ENCODE results near the gene ASPSCR1.

Gene ASPSCR1

DNA sequence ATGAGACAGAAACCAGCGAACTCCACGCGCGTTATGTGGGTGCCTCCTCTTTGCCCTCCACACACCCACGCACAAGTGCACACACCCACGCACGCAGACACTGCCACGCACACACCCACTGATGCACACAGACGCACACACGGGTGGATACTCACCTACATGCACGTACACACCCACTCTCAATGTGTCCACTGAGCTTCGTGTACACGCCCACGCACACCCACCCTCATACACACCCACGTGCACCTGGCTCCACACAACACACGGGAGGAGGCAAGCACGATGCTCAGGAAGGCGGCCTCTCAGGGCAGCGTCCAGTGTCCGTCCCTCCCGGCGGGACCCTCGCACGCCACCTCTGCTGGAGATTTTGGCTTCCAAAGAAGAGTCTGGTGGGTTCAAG is 70.0 kb downstream of the ASPSCR1 start:
- Histone ChIP-seq H3K27ac (ENCODE audit: low read depth, low read length) (no peak overlapping the region), H3K9me3 (ENCODE audit: insufficient read depth, low read length) (no peaks in the 10 kb centered on the region), H4K20me1 (ENCODE audit: low read depth, low read length) (no peaks in the 10 kb centered on the region), H3K9me2 (replicated peaks; ENCODE audit: insufficient read depth, low read length) (no peaks in the 10 kb centered on the region), H3F3A (ENCODE audit: insufficient read depth) (no peaks in the 10 kb centered on the region), H3K79me2 (ENCODE audit: insufficient read depth, low read length) (peaks cover 4% of the 10 kb centered on the region), H3K27me3 (ENCODE audit: low read length) (no peaks in the 10 kb centered on the region), H3K9ac (ENCODE audit: low read length) (no peak overlapping the region), H3K4me2 (ENCODE audit: low read depth, low read length, poor library complexity, severe bottlenecking) (no peak overlapping the region), H3K36me3 (ENCODE audit: low read length) (no peaks in the 10 kb centered on the region), H3K4me3 (ENCODE audit: insufficient read depth, low read length, poor library complexity, severe bottlenecking) (no peak overlapping the region), H2AFZ (ENCODE audit: low read depth, low read length, severe bottlenecking) (no peak overlapping the region)
- TF ChIP-seq, protein P1, sequence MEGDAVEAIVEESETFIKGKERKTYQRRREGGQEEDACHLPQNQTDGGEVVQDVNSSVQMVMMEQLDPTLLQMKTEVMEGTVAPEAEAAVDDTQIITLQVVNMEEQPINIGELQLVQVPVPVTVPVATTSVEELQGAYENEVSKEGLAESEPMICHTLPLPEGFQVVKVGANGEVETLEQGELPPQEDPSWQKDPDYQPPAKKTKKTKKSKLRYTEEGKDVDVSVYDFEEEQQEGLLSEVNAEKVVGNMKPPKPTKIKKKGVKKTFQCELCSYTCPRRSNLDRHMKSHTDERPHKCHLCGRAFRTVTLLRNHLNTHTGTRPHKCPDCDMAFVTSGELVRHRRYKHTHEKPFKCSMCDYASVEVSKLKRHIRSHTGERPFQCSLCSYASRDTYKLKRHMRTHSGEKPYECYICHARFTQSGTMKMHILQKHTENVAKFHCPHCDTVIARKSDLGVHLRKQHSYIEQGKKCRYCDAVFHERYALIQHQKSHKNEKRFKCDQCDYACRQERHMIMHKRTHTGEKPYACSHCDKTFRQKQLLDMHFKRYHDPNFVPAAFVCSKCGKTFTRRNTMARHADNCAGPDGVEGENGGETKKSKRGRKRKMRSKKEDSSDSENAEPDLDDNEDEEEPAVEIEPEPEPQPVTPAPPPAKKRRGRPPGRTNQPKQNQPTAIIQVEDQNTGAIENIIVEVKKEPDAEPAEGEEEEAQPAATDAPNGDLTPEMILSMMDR (IDR thresholded peaks at IDR 0.05; ENCODE audit: insufficient read depth, low read length, poor library complexity, severe bottlenecking) = no peak
- no peak for TF ChIP-seq EZH2phosphoT487 (conservative IDR thresholded peaks at IDR 0.05; ENCODE audit: low read length)

DNA sequence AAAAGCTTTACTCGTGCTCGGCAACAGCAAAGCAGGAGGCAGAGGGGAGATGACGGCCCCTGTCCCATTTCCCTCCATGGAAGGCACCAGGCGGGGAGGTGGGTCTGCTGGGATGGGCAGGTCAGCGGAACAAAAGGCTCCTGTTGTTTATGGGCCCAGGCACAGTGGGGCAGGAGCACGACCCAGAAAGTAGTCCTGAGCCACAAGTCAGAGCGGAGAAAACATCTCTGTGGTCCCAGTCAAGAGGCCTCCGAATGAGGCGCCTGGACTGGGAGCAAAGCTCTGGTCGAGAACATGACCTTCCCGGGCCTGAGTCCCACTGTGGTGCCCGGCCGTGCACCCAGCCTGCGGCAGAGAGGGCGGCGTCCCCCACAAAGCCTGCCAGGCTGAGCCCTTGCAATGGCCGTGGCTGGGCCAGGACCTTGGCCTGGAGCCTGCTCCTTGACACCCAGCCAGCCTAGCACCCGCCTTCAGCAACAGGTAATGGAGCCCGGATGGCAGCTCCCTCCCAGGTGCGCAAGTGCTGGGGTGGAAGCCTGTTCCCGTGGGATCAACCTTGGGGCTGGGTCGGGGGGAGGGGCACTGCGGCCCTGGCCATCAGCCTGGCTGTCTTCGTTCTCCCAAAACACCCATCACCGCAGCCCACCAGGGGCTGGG is 70.6 kb downstream of the ASPSCR1 start:
- no peaks in the 10 kb centered on the region for H4K20me1 ChIP-seq (ENCODE audit: low read depth, low read length)
- H3K36me3 ChIP-seq (ENCODE audit: low read length) = no peaks in the 10 kb centered on the region
- TF ChIP-seq, protein P1 (IDR thresholded peaks at IDR 0.05; ENCODE audit: insufficient read depth, low read length, poor library complexity, severe bottlenecking) = no peak
- no peak for TF ChIP-seq EZH2phosphoT487 (conservative IDR thresholded peaks at IDR 0.05; ENCODE audit: low read length)
- H3K27ac ChIP-seq (ENCODE audit: low read depth, low read length) = no peak overlapping the region
- H3K4me2 ChIP-seq (ENCODE audit: low read depth, low read length, poor library complexity, severe bottlenecking) = no peak overlapping the region
- no peak overlapping the region for H3K4me3 ChIP-seq (ENCODE audit: insufficient read depth, low read length, poor library complexity, severe bottlenecking)
- no peaks in the 10 kb centered on the region for H3F3A ChIP-seq (ENCODE audit: insufficient read depth)
- no peaks in the 10 kb centered on the region for H3K27me3 ChIP-seq (ENCODE audit: low read length)
- no peaks in the 10 kb centered on the region for H3K9me2 ChIP-seq (replicated peaks; ENCODE audit: insufficient read depth, low read length)
- no peaks in the 10 kb centered on the region for H3K9me3 ChIP-seq (ENCODE audit: insufficient read depth, low read length)
- H3K79me2 ChIP-seq (ENCODE audit: insufficient read depth, low read length) = peaks cover 10% of the 10 kb centered on the region
- H2AFZ ChIP-seq (ENCODE audit: low read depth, low read length, severe bottlenecking) = no peak overlapping the region
- no peak overlapping the region for H3K9ac ChIP-seq (ENCODE audit: low read length)

DNA sequence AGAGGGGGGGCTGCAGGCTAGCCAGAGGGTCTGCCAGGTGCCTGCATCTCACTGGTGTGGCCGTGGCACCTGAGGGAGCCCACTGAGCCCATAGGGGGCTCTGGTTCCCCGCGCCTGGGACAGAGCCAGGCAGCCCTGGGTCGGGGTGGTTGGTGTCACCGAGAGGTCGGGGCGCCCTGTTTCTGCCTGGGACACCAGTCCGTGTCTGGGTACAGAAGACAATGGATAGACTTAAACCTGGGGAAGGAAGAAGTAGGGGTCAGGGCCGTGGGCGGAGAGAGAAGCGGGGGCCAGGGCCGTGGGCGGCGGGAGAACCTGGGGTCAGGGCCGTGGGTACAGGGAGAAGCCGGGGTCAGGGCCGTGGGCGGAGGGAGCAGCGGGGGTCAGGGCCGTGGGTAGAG is 71.1 kb downstream of the ASPSCR1 start:
- Histone ChIP-seq H3K4me2 (ENCODE audit: low read depth, low read length, poor library complexity, severe bottlenecking) (no peak overlapping the region), H4K20me1 (ENCODE audit: low read depth, low read length) (no peaks in the 10 kb centered on the region), H3F3A (ENCODE audit: insufficient read depth) (no peaks in the 10 kb centered on the region), H3K9me2 (replicated peaks; ENCODE audit: insufficient read depth, low read length) (no peaks in the 10 kb centered on the region), H3K27ac (ENCODE audit: low read depth, low read length) (no peak overlapping the region), H3K4me3 (ENCODE audit: insufficient read depth, low read length, poor library complexity, severe bottlenecking) (no peak overlapping the region), H2AFZ (ENCODE audit: low read depth, low read length, severe bottlenecking) (no peak overlapping the region), H3K9ac (ENCODE audit: low read length) (no peak overlapping the region), H3K9me3 (ENCODE audit: insufficient read depth, low read length) (no peaks in the 10 kb centered on the region), H3K27me3 (ENCODE audit: low read length) (no peaks in the 10 kb centered on the region), H3K79me2 (ENCODE audit: insufficient read depth, low read length) (peaks cover 10% of the 10 kb centered on the region), H3K36me3 (ENCODE audit: low read length) (no peaks in the 10 kb centered on the region)
- TF ChIP-seq, protein P1 (IDR thresholded peaks at IDR 0.05; ENCODE audit: insufficient read depth, low read length, poor library complexity, severe bottlenecking) = no peak
- TF ChIP-seq EZH2phosphoT487 (conservative IDR thresholded peaks at IDR 0.05; ENCODE audit: low read length) = no peak

All from SU-DHL-6 (cell line).